GM21723 (cell line): ENCODE measurements around the gene UGT2B28.
"Not testable (repeated sequence)": the region's sequence is repeated elsewhere in the genome, so short reads cannot be mapped to it uniquely, and the experiment has no call there.

Source experiments
- ATAC-seq: cut with Tn5 transposase; IDR thresholded peaks from one replicate; pipeline ENCODE4 v1.9.1; 2021; ENCODE audit warnings: mild to moderate bottlenecking, moderate library complexity; ENCODE audit not compliant: unreplicated experiment

Gene UGT2B28

GRCh38 chr4:69343114-69343513, 62.8 kb downstream of the UGT2B28 start:
- ATAC-seq = not testable (repeated sequence)

GRCh38 chr4:69343558-69344420, 63.5 kb downstream of the UGT2B28 start:
- ATAC-seq = not testable (repeated sequence)
